RWPE2 (cell line): Measurements from ENCODE around the gene ZNF683.

Source experiments
- ATAC-seq: fragments of 200-7000 bp; cut with Tn5 transposase; 3 replicates; pipeline ENCODE4 v1.9.1; 2021; ENCODE audit warnings: low read depth
- DNase-seq: peaks from one replicate; pipeline ENCODE4 v3.0.0-alpha.2; 2020; ENCODE audit warnings: low spot score
- H3K27ac ChIP-seq: fragments of 450-650 bp; 2 replicates; pipeline ENCODE4 v1.5.1; 2017; ENCODE audit warnings: mild to moderate bottlenecking; ENCODE audit not compliant: poor library complexity, severe bottlenecking
- H3K27me3 ChIP-seq: fragments of 250-450 bp; sonication (Bioruptor Pico); 2 replicates; pipeline ENCODE4 v1.5.1; 2021; ENCODE audit warnings: mild to moderate bottlenecking, moderate library complexity; ENCODE audit not compliant: insufficient read depth, poor library complexity, severe bottlenecking
- H3K36me3 ChIP-seq: fragments of 250-450 bp; sonication (Bioruptor Pico); 2 replicates; pipeline ENCODE4 v1.5.1; 2020; ENCODE audit warnings: low read depth, mild to moderate bottlenecking, moderate library complexity
- H3K4me1 ChIP-seq: fragments of 250-450 bp; sonication (Bioruptor Pico); 2 replicates; pipeline ENCODE4 v1.5.1; 2021; ENCODE audit warnings: mild to moderate bottlenecking, moderate library complexity; ENCODE audit not compliant: insufficient read depth, poor library complexity, severe bottlenecking
- H3K4me3 ChIP-seq: fragments of 250-450 bp; sonication (Bioruptor Pico); 2 replicates; pipeline ENCODE4 v1.5.1; 2021; ENCODE audit warnings: mild to moderate bottlenecking, moderate library complexity; ENCODE audit not compliant: severe bottlenecking
- H3K9me3 ChIP-seq: fragments of 250-450 bp; sonication (Bioruptor Pico); 2 replicates; pipeline ENCODE4 v1.5.1; 2021; ENCODE audit warnings: mild to moderate bottlenecking, moderate library complexity; ENCODE audit not compliant: severe bottlenecking
- CTCF ChIP-seq: fragments of 450-650 bp; IDR thresholded peaks from one replicate; pipeline ENCODE4 v1.5.1; 2017; ENCODE audit warnings: mild to moderate bottlenecking, moderate library complexity; ENCODE audit not compliant: poor library complexity, severe bottlenecking

Gene ZNF683

GRCh38 chr1:26320896-26321295, 51.7 kb downstream of the ZNF683 start:
- TF ChIP-seq CTCF = no peak
- no peaks in the 10 kb centered on the region for H3K4me1 ChIP-seq
- no peaks in the 10 kb centered on the region for H3K27me3 ChIP-seq
- no peak for DNase-seq
- peaks cover 48% of the 10 kb centered on the region for H3K36me3 ChIP-seq
- H3K27ac ChIP-seq = no peak overlapping the region
- peak; percentile 11; the same call in 1 of the 3 replicates for ATAC-seq
- H3K4me3 ChIP-seq = no peak overlapping the region
- H3K9me3 ChIP-seq = no peaks in the 10 kb centered on the region

- H3K27ac ChIP-seq = no peak overlapping the region
- TF ChIP-seq CTCF = no peak
- DNase-seq (no peak), ATAC-seq (no peak)
- no peaks in the 10 kb centered on the region for H3K9me3 ChIP-seq
- H3K4me1 ChIP-seq = no peaks in the 10 kb centered on the region
- no peaks in the 10 kb centered on the region for H3K27me3 ChIP-seq
- no peak overlapping the region for H3K4me3 ChIP-seq
- H3K36me3 ChIP-seq = peaks cover 24% of the 10 kb centered on the region
Observed at GRCh38 chr1:26318338-26319064, 54.0 kb downstream of the ZNF683 start.

GRCh38 chr1:26317612-26318337, 54.8 kb downstream of the ZNF683 start, which contains the start of gene CD52:
Gene CD52 (plus strand): TSS chr1:26317958. CDS start chr1:26318018, 60 bp downstream.
- peaks cover 17% of the 10 kb centered on the region for H3K36me3 ChIP-seq
- no peak within 1 kb of the TSS for H3K4me3 ChIP-seq
- H3K27me3 ChIP-seq = no peaks in the 10 kb centered on the region
- no peak for TF ChIP-seq CTCF
- no peaks in the 10 kb centered on the region for H3K9me3 ChIP-seq
- H3K4me1 ChIP-seq = no peaks in the 10 kb centered on the region
- no peak for ATAC-seq
- DNase-seq = no peak
- no peak within 1 kb of the TSS for H3K27ac ChIP-seq

GRCh38 chr1:26317146-26317545, 55.4 kb downstream of the ZNF683 start:
- DNase-seq = no peak

More at GRCh38 chr1:26317146-26317545, 55.4 kb downstream of the ZNF683 start:
- Histone ChIP-seq H3K4me1 (no peaks in the 10 kb centered on the region), H3K27me3 (no peaks in the 10 kb centered on the region), H3K27ac (no peak overlapping the region), H3K36me3 (peaks cover 10% of the 10 kb centered on the region), H3K9me3 (no peaks in the 10 kb centered on the region), H3K4me3 (no peak overlapping the region)
- TF ChIP-seq CTCF = no peak
- ATAC-seq = no peak
